ENCODE results near the gene WBP1L.

WBP1L gene

GRCh38 chr10:102759497-102760210, 15.9 kb downstream of the WBP1L start:
- no peak for DNase-seq (ENCODE audit: low read depth)

DNA sequence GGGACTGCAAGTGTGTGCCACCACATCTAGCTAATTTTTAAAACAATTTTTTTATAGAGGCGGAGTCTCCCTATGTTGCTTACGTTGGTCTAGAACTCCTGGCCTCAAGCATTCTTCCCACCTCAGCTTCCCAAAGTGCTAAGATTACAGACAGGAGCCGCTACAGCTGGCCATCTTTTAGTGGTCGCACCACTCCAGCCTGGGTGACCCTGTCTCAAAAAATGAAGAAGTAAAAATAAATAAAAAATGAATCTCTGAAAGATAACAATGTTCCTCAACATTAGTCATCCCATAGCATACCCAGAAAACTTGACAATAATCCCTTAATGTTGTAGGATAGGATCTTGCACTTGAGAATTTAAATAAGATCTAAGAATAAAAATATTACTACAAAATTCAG, 18.2 kb downstream of the WBP1L start:
- no peak for DNase-seq (ENCODE audit: low read depth)

GRCh38 chr10:102762401-102763015, 18.8 kb downstream of the WBP1L start:
- no peak for DNase-seq (ENCODE audit: low read depth)

DNA sequence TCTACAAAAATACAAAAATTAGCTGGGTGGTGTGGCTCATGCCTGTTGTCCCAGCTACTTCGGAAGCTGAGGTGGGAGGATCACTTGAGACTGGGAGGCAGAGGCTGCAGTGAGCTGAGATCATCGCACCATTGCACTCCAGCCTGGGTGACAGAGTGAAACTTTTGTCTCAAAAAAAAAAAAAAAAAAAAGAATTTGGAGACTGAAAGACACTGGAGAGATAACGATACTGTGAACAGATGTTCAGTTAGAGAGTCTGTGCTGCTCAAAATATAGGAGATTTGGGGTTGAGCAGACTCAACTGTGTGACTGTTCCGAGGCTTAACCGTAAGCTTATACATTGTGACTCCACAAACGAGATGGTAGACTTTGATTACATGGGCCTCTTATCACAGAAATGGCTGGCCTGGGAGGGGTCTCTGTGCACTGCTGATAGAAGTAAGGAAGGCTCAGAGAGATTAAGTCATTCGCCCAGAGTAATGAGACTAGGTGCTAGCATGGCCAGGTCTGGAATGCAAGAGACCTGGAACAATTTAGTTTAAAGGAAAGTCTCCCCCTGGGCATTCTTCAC, 19.4 kb downstream of the WBP1L start:
- DNase-seq (ENCODE audit: low read depth), result no peak

DNA sequence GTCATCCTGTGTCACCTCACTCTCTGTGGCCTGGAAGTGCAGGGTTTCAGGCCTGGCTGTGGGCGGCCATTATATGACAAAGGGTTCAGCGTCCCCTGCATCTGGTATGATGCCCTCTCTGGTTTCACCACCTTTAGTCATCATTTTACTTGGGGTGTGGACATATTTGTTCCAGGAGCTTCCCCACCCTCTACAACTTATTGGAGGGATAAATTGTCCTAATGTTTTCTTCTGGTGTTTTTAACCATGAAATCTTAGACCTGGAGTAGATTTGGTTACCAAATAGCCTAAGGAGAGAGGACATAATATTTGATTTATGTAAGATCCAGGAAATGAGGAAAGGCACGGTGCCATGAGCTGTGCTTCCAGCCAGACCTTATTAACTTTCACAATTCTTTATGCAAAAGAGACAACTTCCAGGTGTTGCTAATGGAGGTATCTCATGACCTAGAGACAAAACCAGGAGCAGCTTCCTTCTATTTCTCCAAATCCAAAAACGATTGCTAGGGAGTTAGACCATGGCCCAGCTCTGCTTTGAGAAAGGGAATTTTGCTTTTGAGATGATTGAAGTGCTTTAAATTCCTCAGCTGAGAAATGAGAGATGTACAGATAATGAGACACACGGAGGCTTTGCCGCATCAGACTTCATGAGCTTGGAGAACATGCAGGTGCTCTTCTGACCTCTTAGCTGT, 20.9 kb downstream of the WBP1L start:
- DNase-seq (ENCODE audit: low read depth), result no peak

DNA sequence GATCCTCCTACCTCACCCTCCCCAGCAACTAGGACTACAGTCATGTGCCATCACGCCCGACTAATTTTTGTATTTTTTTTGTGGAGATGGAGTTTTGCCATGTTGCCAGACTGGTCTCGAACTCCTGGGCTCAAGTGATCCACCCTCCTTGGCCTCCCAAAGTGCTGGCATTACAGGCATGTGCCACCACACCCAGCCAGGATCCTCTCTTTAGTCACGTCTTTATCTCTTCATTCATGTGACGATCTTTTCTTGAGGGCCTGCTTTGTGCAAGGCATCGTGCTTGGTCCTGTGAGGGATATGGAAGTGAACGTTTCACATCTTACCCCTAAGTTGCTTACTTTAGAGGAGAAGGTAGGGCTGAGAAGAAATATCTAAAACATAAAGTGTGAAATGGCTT, 21.6 kb downstream of the WBP1L start:
- no peak for DNase-seq (ENCODE audit: low read depth)

DNA sequence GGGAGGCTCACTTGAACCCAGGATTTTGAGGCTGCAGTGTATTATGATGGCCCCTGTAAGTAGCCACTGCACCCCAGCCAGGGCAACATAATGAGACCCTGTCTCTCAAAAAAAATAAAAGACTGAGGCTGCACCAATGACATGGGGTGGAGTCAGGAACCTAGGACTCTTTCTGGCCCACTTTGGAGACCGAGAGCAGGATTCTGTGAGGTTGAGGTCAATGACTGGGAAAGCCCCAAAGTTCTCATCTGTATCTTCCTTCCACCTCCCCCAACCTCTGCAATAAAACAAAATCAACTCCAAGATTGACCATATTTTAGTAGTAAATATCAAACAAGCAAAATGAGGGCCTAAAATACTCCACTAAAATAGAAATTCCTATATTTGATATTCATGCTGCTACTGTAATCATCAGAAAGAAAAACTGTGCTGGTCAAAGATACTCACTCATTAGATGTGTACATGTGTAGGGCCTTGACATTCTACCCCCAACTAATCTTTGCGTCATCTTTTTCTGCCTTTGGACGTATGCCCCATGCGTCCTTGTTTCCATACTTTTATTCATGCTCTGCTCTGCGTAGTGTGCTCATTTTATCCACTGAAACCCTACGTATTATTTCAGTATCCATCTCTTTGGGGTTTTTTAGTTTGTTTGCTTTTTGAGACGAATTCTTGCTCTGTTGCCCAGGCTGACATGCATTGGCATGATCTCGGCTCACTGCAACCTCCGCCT, 23.8 kb downstream of the WBP1L start:
- no peak for DNase-seq (ENCODE audit: low read depth)

DNA sequence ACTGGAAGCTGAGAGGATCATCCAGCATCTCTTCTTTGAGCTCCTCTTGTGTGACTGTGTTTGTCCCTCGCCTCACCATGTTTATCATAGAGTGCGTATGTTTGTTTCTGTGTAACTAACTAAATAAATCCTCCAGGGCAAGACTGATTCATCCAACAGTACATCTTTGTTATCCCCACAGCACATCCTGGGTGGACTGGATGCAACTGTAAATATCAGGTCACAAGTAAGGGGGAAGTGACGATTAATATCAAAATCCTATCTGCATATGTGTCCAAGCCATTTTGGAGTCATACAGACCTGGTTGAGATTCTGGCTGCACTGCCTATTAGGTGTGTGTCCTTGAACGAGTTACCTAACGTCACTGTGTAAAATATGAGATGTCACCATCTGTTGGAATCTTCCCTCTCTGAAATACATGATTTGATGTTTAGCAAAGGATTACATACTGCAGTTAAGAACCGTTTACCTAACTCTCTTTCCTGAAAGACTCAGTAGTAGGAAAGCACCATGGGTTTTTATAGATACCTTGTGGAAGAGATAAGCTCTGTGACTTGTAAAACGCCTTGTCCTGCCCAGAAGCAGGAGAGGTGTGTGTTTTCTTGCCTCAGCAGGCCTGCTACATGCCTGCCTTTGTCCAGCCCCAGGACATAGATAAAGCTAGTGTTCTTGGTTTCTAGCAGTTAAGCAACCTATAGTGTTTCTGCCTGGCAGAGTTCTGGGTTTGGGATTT, 25.8 kb downstream of the WBP1L start:
- DNase-seq (ENCODE audit: low read depth), result no peak

GRCh38 chr10:102770108-102770482, 26.3 kb downstream of the WBP1L start:
- DNase-seq (ENCODE audit: low read depth), result no peak

DNA sequence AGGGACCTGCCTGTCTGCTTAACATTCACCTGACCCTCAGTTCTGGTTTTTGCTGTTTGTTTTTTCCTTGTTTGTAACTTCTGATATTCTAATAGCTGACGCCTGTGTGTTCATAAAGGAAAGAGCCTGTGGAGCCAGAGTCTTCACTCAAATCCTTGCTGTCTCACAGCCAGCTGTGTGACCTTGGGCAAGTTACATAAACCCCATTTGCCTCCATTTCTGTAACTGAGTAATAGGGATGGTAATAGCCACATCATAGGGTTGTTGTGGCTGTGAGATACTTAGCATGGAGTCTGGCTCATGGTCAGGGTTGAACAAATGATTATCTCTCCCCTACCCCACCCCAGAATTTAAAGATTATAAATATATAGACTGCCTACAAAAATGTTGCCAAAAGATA, 27.0 kb downstream of the WBP1L start:
- DNase-seq (ENCODE audit: low read depth), result no peak

GRCh38 chr10:102773320-102773719, 29.6 kb downstream of the WBP1L start:
- DNase-seq (ENCODE audit: low read depth), result no peak

GRCh38 chr10:102773986-102774385, 30.2 kb downstream of the WBP1L start:
- DNase-seq (ENCODE audit: low read depth), result no peak

- DNase-seq (ENCODE audit: low read depth), result no peak
Observed at GRCh38 chr10:102775201-102775934, 31.6 kb downstream of the WBP1L start.

- no peak for DNase-seq (ENCODE audit: low read depth)
Observed at GRCh38 chr10:102775935-102776669, 32.4 kb downstream of the WBP1L start.

DNA sequence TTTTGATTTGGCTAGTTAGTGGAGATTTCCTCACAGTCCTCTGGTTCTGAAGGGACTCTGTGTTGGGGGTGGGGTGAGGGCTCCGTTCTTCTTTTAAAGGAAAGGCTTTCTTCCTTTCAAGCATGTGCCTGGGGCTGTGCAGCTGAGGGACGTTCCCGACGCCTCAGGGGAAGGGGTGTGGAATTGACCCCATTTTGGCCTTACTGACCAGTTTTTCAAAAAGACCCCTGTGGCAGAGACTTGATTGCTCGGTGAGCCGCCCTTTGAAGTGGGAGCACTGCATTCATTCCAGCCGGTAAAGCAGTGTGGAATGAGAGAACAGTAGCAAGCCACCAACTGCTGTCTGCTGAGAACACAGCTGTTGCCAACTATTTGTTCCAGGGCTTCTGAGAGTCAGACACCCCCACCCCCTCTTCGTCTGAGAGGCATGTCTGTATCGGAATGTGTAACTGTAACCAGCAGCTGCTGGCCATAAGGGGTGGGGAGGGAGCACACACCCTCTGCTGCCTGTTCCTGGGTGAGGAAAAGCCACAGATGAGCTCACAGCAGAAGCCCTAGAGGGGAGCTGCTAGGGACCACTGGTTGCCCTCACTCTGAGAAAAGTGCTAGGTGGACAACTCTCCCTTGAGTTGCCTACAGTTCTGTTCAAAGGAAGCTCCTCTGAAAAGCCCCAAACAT, 33.2 kb downstream of the WBP1L start:
- DNase-seq (ENCODE audit: low read depth), result no peak

DNA sequence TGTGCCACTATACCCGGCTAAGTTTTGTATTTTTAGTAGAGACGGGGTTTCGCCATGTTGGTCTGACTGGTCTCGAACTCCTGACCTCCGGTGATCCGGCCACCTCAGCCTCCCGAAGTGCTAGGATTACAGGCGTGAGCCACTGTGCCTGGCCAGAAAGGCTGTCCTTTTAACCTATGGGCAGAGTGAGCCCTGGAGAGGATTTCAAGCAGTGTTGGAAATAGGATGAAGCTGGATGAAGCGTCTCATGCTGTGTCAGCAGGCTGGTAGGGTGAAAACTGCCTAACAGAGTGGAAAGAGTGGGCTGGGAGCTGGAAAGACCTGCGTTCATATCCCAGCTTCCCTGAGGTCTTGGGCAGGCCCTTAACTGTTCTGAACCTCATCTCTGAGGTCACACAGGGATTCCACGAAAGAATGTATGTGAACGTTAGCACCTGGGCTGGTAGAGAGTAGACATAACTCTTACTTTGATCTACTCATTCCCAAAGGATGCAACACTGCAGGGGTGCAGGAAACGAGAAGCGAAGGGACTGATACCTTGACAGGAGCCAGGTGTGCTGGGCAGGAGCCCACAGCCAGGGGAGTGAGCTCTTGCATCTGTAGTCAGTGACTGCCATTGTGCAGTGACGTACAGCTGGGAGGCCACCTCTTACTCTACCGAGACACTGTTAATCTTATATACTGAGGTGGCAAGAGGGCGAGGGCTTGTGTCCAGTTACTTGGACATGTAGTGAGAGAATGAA, 34.1 kb downstream of the WBP1L start:
- no peak for DNase-seq (ENCODE audit: low read depth)

DNA sequence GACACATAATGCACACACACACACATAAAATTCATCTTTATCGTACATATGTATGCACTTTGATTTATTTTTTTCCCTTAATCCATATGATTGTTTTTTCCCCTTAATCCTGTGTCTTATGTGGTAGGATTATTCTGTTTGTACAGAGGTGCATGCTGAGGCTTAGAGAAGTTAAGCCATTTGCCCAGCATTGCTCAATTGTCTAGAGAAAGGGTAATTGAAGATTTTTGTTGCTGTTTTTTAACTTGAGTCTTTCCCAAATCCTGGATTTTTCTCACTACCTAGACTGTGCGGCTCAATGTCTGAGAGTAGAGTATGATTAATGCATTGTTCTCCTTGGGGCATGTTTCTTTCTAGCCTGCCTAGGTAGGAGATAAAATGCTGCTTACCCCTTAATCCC, 35.0 kb downstream of the WBP1L start:
- DNase-seq (ENCODE audit: low read depth), result no peak

GRCh38 chr10:102779680-102780526, 36.2 kb downstream of the WBP1L start:
- DNase-seq (ENCODE audit: low read depth), result no peak

Measured in activated T-cell treated with anti-CD3 and anti-CD28 coated beads for 24 hours (primary cell).